Activated effector memory CD4-positive, alpha-beta T cell treated with Interleukin-2 at 50 U/mL for 16 hours (primary cell): Measurements from ENCODE around the gene SERINC2.

Experiments
- DNase-seq: peaks from one replicate; pipeline ENCODE4 v3.0.0-alpha.2; 2020

The SERINC2 gene

DNA sequence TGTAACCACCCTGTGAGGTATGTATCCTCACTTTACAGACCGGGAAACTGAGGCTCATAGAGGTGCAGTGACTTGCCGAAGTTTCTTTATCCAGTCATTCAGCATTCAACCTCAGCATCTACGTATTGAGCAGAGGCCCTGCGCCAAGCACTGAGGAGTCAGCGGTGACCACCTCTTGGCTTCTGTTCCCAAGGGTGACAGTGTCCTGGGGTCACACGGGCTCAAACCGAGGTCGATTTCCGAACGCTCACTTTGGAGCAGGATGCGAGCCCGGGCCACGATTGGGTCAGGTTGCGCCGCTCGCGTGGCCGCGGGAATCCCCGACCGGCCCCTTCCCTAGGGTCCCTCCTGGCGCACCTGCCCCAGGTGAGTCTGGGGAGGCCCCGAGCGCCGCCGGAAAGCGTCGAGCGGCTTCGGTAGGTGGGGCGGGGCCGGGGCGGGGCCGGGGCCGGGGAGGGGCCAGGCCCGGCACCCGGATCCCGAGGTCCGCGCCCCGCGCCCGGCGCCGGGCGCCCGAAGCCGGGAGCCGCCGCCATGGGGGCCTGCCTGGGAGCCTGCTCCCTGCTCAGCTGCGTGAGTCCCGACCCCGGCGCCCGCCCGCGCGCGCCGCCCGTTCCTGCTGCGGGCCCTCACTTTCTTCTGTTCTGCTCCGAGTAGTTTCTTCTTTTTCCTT is at the start of gene SERINC2:
Gene SERINC2, plus strand, starts transcription at position 482 of the 673 bp plus-strand sequence. Its CDS starts 53 bp downstream, at position 535.
- peak; percentile 3 for DNase-seq

DNA sequence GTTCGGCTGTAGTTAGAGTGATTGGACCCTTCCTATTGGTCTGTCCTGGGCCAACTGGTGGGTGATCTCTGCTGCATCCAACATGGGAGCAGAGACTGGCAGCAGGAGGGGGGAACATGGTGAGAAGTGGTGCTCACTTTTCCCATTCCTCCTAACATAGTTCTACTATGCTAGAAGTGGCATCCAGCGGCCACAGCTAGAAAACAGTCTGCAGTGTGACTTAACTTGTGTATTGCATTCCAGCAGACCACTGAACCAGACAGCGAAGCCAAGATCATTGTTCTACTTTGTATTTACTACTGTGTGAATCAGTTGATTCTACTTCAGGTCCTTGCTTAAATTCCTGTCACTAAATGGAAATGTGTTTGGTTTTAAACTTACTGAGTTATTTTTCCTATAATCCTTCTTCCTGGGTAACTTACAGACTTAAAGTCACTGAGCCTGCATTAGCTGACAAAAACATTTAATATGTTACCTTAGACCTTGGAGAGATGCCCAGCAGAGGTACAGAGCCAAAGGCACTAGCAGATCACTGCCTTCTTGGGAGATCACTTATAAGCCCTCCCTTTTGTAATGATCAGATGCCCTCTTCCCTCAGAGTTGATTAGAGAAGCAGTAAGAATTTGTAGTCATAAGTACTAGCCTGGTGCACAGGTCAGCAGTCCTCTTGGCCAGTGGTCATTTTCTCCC is 48.3 kb upstream of the SERINC2 start:
- DNase-seq = no peak

DNA sequence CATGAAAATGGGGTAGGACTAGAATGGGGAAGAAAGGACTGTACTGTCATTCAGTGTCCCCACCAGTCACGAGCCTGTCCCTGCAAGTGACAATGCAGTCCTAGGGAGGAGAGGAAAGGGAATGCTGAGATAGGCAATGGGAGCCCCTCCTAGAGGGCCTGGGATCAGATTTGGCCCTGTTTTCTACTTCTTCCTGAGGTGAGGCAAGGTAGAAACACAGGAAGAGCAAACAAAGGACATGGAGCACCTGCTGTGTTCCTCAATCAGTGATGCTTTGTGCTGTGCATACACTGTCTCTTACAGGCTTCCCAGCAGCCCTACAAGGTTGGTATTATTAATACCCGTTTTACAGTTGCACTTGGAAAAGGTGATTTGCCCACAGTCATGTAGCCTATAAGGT is 46.2 kb upstream of the SERINC2 start:
- DNase-seq = no peak

DNA sequence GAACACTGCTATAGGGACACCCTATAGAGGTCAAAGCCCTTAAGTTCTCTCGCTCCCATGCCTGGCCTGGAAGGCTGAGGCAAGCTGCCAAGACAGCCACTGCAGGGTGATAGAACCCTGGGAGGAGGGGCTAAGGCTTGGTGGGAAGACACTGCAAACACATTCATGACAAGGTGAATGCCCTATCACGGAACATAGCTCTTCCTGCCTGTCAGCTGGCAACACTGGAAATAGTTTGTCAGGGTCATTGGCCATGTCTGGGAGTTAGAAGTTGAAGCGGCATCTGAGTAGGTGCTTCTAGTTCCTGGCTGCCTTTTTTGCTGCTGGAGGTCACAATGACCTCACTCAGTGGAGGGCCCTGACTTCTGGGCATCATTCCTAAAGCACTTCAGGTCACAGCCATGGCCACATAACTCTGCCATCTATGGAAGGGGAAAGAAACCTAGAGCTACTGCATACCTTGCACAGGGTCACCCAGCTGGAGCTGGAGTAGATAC is 44.4 kb upstream of the SERINC2 start:
- no peak for DNase-seq

DNA sequence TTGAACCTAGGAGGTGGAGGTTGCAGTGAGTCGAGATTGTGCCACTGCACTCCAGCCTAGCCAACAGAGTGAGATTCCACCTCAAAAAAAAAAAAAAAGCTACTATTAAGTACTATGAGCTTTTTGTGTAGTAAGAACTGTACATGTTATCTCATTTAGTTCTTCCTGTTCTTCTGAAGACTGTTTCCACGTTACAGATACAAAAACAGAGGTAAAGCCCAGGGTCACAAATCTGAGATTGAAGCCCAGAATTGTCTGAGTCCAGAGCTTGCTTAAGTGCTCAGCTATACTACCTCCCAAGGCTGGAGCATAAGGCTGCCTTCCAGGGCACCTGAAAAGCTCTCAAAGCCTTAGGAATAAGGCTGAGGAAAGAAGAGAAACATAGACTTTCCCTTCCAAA is 43.0 kb upstream of the SERINC2 start:
- DNase-seq = no peak

DNA sequence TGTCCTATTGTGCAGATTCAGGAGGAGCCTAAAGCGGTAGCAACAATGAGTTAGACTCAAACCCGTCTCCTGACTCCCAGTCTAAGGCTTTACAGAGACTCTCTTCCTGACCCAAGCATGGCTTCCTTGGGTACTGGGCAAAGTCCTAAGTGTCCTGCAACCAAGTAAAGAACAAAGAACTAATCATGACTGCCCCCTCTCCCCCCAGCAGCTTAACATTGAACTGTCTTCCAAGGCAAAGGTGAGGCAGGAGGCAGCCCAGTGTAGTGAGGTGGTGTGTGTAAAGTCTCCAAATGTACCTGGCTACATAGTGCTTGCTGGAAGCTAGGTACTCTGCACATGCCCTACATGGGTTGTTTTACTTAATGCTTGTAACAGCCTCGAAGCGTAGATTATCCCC is 42.4 kb upstream of the SERINC2 start:
- DNase-seq = no peak

DNA sequence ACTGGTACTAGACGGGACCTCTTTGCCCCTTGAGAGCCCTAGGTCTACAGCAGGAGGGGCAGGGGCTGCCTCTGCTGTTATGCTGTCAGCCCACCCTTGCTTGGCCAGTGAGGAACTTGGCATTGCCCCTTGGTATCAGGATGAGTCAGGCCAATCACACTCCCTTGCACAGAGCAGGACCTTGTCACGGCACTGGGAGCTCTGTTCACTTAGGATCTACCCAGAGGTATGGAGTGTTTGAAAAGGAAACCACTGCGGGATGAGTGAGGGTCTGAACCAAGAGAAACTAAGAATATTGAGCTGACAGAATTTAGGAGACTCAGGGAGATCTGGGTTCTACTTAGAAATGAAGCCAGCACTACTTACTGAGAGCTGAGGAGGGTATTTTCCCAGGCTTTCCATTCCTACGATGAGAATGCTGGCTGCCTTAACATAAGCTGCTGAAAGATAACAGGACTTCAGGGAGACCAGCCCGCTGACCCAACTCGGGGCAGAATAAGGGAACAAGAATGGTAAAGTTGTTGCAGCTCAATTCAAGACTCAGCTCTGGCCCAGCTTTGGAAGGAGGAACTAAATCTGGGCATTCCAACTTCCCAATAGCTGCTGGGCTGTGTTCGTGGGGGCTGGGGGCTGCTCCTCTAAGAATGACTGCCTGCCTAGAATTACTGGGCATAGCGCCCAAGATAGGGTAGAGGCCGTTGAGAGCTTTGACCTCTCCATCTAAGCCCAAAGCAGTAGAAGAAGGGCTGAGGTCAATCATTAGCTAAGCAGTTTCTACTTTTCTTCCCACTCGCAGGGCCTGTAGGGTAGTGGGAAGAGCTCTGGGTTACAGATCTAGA is 41.7 kb upstream of the SERINC2 start:
- DNase-seq = no peak

DNA sequence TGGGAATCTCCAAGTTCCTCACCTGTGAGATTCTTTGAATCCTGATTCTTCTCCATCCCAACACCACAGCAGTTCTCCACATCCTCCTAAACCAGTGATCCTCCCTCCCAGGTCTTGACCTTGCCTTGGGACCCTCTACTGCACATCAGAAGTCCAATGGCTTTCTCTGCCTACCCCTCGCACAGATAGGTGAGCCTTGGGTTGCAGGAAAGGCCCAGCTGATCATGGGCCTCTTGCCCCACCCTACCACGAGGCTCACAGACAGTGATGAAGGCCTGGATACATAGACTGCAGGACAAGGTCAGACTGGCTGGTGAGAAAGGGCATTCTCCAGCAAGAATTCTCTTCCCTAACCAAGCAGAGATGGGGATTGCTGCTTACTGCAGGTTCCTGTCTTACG is 41.0 kb upstream of the SERINC2 start:
- no peak for DNase-seq

DNA sequence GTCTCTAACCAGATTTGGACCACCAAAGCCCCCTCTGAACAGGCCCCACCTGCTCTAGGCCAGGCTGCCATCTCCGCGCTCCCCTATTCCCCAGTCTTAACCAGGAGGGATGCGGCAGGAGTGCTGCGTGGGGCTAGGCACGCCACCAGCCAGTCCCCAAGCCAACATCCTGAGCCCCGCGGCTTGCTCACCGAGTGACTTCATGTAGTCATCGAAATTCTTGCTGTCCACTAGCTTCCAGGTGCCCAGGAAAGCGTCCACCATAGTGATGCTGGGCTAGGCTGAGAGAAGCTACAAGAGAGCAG is 40.3 kb upstream of the SERINC2 start:
- DNase-seq = no peak

DNA sequence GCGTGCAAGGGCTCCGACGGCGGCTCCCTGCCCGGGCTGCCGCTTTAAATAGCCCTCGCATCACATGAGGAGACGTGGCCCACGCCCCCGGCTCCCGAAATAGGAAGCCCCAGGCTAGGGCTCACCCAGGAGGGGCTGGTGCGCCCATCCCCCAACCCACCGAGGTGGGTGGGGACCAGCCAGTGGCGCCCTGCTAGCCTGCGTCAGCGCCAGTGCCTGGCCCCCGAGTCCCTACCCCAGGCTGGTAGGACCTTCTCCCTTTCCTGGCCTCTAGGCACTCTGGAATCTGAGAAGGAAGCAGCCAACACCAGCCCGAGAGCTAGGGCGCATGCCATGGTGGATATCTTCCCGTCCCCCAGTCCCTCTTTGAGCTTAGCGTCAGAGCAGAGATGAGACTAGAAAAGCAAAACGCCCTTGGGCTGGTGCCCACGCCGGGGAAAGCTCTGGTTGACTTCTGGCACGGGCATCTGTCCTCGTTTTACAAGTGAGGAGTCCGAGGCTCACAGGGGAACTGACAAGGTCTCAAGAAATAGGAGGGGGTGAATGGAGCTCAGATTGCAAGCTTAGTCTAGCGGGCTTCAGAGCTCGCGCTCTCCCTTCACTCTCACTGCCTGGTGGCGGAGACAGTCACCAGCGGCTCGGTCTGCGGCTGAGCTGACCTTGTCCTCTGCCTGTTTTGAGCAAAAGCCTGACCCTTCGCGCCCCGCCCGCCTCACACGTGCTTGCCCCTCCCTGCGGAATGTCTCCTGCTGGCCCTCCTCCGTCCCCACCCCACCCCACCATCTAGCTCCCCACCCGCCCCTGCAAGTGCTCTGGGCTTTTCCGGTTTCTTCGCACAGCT is 39.7 kb upstream of the SERINC2 start, which contains the start of gene FABP3:
Gene FABP3, minus strand, starts transcription at position 21 of the 841 bp plus-strand sequence. CDS start 62 bp downstream, outside the sequence.
- DNase-seq = no peak

DNA sequence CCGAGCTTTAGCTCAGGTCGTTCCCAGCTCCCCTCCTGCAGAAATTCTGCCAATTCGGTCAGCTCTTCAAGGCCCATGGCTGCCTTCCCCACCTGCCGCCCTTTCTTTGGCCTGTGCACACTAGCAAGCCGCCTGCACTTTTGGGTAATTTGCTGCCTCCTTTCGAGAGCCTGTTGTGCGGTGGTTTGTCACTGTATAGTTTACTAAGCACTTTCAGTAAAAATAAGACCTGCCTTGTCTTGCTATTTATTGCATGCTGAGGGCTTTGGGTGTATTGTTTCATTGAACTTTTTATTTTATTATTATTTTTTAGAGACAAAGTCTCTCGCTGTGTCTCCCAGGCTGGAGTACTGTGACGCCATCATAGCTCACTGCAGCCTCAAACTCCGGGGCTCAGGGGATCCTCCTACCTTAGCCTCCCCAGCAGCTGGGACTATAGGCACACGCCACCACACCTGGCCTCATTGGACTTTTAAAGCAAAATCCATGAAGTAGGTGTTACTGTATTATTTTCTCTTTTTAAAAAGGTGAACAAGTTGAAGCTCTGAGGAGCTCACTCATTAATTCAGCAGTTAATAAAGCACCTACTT is 39.0 kb upstream of the SERINC2 start:
- no peak for DNase-seq

DNA sequence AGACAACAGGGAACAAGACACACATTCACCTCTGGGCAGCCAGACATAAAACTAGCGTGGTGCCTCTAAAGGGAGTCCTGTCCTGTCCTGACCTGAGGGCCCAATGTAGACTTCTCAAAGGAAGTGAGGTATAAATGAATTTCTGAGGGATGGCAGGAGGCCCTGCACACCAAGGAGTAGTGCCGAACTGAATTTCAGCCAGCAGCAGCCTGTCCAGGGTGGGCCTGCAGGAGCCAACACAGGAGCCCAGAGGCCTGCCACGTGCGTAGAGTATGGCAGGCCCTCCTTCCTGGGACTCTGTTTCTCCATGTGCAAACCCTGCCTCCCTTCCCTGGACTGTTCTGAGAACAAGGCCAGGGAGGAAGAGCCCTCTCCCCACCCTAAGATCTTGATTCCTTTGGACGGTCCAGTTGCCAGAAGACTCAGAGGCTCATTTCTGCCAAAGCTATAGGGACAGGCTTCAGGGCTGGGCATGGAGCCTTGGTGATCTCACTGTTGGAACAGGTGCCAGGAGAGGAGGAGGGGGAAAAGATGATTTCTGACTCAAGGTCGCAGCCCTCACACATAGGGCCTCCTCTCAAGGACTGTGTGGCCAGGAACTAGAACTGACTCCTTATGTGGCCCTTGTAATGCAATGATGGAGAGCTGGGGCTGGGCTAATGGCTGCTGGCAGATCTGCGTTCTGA is 38.4 kb upstream of the SERINC2 start:
- no peak for DNase-seq

DNA sequence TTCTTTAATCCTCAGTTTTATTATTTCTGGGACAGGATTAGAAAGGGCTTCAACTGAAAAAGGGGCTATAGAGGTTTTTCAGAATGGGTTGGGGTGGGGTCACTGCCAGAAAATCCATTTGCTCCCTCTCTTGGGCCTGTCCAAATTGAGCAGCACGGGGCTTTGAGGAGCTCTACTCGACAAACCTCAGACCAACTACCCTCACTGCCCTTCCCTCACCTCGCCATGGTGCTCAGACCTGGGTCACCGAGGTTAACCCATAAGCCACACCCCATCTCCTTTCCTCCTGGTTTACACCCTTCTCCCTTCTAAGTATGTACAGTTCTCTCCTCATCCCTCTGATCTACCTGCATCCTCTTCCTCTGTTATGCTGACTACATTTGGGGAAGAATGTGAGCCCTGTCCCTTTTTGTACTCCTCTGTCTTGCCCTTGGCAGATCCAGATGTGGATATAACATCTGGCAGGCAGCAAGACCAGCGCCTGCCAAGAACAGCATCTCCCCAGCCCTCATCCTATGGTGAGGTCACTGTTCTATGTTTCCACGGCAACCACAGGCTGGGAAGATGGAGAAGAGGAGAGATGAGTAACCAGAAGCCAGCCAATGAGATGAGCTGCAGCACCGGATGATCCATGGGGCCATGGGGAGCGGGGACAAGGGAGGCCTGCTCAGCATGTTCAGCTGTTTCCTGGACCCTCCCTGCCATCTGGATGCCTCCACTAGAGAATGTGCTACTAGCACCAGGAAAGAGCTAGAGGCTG is 36.5 kb upstream of the SERINC2 start:
- DNase-seq = no peak

DNA sequence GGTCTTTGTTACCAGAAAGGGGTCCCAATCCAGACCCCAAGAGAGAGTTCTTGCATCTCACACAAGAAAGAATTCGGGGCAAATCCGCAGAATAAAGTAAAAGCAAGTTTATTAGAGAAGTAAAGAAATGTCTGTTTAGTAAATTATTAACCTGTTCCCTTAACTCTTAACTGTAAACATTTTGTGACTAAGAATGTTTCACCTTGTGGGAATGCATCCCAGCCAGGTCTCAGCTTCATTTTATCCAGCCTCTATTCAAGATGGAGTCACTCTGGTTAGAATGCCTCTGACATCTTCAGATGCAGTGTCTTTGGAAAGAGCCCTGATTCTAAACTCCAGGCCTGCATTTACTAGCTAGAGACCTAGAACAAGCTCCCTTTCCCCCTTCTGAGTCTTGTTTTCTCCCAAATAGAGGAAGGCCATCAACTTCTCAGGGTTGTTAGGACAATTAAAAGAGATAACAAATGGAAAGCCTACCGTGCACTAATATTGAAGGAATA is 35.6 kb upstream of the SERINC2 start:
- DNase-seq = no peak

DNA sequence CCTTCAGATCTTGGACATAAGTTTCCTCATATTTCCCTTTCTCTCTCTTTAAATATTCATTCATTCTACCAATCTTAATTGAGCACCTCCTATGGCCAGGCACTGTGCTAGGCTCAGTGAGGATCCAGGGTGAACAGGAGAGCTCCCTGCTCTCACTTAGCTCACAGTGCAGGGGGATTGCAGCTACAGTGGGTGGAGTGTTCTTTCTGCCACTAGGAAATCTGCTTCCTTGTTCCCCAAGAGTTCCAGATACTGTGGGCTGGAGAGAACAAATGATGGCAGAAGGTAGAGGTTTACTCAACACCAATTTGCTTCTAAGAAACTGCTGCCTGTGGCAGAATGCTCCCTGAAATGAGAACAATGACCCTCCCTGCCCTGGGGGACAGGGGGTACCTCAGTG is 35.0 kb upstream of the SERINC2 start:
- DNase-seq = no peak

DNA sequence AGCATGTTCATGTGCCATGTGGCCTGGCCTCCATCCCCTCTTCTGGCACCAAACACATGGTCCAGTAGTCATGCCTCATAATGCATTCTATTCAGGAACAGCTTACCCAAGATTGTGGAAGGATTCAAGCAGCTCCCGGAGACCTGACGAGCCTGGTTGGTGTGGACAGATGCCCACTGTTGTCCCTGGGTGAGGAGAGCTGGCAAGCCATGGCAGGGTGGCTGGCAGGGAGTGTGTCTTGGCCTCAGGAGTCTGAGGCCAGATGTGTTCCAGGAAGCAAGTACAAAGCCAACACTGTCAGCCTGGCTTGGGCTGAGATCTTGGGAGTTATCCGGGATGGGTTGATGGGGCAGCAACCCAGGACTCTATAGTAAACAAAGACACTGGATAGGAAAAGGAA is 32.8 kb upstream of the SERINC2 start:
- no peak for DNase-seq

DNA sequence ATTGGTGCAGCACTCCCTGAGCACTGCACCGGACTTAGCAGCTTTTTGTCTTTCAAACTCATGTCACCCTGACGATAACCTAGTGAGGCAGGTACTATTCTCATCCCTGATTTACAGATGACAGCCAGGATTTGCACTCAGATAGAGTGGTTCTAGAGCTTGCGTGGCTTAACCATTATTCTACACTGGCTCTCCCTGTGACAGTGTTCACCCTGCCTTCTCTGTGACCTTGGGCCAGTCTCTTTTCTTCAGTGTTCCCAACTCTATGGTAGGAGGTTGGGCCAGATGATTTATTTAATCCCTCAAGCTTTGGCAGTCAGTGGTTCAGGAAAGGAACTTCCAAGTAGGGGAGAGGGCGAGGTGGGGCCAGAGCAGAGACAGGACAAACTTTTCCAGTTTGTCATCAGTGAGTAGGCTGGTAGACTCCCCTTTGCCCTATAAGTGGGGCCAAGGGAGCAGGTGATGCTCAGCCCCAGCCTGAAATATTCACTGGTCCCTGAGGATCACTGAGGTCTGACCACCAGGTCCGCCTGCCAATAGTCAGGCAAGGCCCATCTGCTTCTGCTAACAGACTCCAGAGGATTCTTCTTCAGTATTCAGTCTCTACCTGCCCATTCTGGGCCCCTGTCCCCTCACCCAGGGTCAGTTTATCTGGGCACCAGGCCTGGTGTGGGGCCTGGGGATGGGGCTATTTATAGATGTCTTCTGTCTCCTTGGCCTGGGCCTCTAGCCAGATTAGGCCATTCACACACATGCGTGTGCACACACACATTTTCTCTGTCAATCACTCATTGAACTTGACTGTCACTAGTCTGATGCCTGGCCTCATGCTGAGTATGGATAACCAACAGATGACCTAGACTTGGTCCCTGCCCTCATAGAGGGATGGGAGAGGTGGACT is 31.4 kb upstream of the SERINC2 start:
- DNase-seq = no peak

DNA sequence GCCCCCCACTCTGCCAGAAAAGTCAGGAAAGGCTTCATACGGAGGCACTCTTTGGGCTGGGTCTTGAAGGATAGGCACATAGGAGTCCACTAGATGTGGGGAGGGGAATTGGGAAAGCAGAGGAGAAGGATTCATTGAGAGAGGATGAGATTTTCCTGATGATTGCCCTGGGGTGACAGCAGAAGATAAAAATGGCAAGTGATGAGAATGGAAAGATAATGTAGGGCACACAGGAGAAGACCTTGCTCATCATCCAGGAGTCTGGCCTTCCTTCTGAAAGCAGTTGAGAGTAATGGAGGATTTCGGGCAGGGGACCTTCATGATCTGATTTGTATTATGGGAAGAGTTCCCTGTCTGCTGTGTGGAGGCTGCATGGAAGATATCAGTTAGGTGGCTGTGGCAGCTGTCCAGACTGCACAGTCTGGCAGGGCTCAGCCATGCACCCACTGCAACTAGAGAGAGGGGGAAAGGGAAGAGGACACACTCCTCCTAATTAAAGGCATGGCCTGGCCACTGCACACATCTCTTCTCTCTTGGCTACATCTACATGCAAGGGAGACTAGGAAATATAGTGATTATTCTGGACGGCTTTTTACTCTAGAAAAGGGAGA is 30.5 kb upstream of the SERINC2 start:
- no peak for DNase-seq

DNA sequence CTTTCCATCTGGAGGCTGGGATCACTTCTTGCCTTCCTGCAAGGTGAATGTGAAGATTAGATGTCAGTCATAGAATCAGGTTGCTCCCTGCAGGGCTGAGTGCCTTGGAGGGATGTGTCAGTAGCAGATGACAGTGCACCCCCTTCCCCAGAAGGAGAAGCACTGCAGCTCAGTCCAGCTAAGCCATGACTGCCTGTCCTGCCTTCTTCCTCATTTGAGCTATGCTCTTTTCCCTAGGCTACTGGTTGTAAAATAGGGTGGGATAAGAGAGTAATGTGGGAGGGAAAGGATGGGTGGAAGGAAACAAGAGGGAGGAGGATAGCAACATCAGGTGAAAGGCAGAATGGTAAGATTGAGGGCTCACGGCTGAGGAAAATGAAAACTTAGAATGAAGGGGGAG is 29.0 kb upstream of the SERINC2 start:
- DNase-seq = no peak
